GM12892 (cell line): ENCODE measurements around the gene HCN4.

Source experiments
- POLR2A ChIP-seq: IDR thresholded peaks from 2 replicates; pipeline ENCODE4 v1.6.1; 2011; ENCODE audit warnings: low read depth, low read length, control low read depth
- POLR2AphosphoS5 ChIP-seq: IDR thresholded peaks from 2 replicates; pipeline ENCODE4 v1.6.1; 2011; ENCODE audit warnings: low read depth, low read length, control low read depth
- TAF1 ChIP-seq: IDR thresholded peaks from 2 replicates; pipeline ENCODE4 v1.6.1; 2011; ENCODE audit warnings: low read depth, mild to moderate bottlenecking, control low read depth, low read length, borderline replicate concordance

DNA sequence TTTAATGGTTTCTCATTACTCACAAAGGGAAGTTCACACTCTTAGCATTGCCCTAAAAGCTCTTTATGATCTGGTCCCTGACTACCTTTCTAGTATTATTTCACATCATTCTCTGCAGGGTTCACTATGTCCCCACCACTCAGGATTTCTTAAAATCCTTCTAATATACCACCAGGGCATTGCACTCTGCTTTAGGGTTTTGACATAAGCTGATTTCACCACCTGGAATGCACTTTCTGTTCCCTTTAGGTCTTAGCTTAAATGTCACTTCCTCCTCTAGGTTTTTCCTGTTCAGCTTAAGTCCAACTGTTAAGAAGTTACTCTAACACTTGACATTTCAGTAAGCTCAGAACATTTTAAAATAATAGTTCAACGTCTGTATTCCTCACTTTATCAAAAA is 81.7 kb downstream of the HCN4 start:
- TF ChIP-seq POLR2AphosphoS5: no peak
- TF ChIP-seq POLR2A: no peak
- TF ChIP-seq TAF1: no peak
